C4-2B (cell line): Measurements from ENCODE around the gene CEBPE.

Source experiments
- H3K27ac ChIP-seq: fragments of 450-650 bp; 2 replicates; pipeline ENCODE4 v1.5.1; 2017
- CTCF ChIP-seq: fragments of 450-650 bp; conservative IDR thresholded peaks from 2 replicates; pipeline ENCODE4 v1.5.1; 2017; ENCODE audit warnings: mild to moderate bottlenecking
- ZFX ChIP-seq: fragments of 450-650 bp; IDR thresholded peaks from 2 replicates; pipeline ENCODE4 v1.6.1; 2017

CEBPE gene

GRCh38 chr14:23162005-23162404, 43.0 kb upstream of the CEBPE start:
- H3K27ac ChIP-seq, result peak overlapping the region; percentile 62; the same call in 1 of the 2 replicates
- no peak for TF ChIP-seq ZFX
- TF ChIP-seq CTCF, result no peak

GRCh38 chr14:23160924-23161522, 42.0 kb upstream of the CEBPE start:
- no peak for TF ChIP-seq CTCF
- no peak for TF ChIP-seq ZFX
- H3K27ac ChIP-seq, result peak overlapping the region; percentile 62

- H3K27ac ChIP-seq, result no peak overlapping the region
These were observed 40.5 kb upstream of the CEBPE start for GRCh38 chr14:23159532-23159931.

GRCh38 chr14:23158779-23159178, 39.7 kb upstream of the CEBPE start:
- TF ChIP-seq ZFX, result no peak
- TF ChIP-seq CTCF, result no peak
- no peak overlapping the region for H3K27ac ChIP-seq

More at GRCh38 chr14:23159532-23159931, 40.5 kb upstream of the CEBPE start:
- TF ChIP-seq CTCF (no peak), ZFX (no peak)

GRCh38 chr14:23154964-23155587, 36.0 kb upstream of the CEBPE start:
- peak overlapping the region; percentile 97 for H3K27ac ChIP-seq
- TF ChIP-seq ZFX (no peak), CTCF (no peak)

- TF ChIP-seq CTCF (no peak), ZFX (no peak)
- peak overlapping the region; percentile 97 for H3K27ac ChIP-seq
These were observed 35.1 kb upstream of the CEBPE start for GRCh38 chr14:23153851-23154796.

- no peak overlapping the region for H3K27ac ChIP-seq
- no peak for TF ChIP-seq ZFX
- no peak for TF ChIP-seq CTCF
These were observed 32.3 kb upstream of the CEBPE start for GRCh38 chr14:23151342-23151741.
